NCI-H748 (cell line): Measurements from ENCODE around the gene TMTC3.

Experiments
- DNase-seq: peaks from one replicate; lab custom pipeline; 2025; ENCODE audit not compliant: unreplicated experiment; lab: John Stamatoyannopoulos, UW

TMTC3 gene

DNA sequence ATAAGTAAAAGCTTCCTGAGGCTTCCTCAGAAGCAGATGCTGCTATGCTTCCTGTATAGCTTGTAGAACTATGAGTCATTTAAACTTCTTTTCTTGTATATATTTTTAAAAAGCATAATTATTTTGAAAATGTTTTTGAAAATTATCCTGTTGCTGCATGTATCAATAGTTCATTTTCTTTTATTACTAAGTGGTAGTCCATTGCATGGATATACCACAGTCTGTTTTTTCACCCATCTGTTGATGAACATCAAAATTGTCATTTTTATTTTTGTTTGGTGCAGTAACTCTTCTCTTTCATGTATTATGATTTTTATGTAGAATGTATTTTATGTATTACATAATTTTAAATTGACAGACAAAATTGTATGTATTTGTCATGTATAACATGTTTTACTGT lies 81.4 kb downstream of the TMTC3 start:
- DNase-seq = no peak

GRCh38 chr12:88225776-88226175 lies 83.7 kb downstream of the TMTC3 start:
- no peak for DNase-seq

DNA sequence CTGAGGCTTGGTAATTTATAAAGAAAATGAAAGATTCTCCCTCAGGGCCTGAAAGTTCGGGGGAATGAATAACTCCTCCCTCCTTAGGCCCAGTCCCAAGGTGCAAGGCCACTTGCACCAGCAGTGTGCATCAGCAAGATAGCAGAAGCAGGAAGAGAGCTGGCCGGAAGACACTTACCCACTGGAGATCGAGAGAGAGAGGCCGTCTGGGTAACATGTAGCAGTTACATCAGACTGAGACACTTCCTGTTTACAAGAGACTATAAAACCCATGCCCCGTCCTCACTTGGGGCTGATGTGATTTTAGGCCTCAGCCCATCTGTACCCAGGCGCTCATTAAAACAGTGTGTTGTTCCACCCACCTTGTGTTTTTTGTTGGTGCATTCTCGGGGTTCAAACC lies 85.2 kb downstream of the TMTC3 start:
- DNase-seq = no peak

GRCh38 chr12:88227871-88228270 lies 85.8 kb downstream of the TMTC3 start:
- DNase-seq = no peak

- DNase-seq = no peak
These were observed 86.6 kb downstream of the TMTC3 start for GRCh38 chr12:88228720-88229119.

DNA sequence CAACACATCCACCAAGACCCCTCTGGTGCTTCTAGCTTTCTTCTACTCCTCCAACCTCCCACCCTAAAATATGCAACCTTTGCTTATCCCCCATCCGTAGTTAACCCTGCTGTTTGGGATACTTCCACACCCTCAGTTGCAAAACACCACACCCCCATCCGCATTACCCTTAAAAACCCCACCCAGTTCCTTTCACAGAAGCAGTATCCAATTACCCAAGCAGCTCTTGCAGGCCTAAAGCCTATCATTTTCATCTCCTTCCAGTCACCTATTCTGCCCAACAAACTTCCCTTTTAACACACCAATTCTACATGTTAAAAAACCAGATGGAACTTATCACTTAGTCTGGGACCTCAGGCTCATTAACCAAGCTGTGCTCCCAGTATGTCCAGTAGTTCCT lies 88.2 kb downstream of the TMTC3 start:
- no peak for DNase-seq

DNA sequence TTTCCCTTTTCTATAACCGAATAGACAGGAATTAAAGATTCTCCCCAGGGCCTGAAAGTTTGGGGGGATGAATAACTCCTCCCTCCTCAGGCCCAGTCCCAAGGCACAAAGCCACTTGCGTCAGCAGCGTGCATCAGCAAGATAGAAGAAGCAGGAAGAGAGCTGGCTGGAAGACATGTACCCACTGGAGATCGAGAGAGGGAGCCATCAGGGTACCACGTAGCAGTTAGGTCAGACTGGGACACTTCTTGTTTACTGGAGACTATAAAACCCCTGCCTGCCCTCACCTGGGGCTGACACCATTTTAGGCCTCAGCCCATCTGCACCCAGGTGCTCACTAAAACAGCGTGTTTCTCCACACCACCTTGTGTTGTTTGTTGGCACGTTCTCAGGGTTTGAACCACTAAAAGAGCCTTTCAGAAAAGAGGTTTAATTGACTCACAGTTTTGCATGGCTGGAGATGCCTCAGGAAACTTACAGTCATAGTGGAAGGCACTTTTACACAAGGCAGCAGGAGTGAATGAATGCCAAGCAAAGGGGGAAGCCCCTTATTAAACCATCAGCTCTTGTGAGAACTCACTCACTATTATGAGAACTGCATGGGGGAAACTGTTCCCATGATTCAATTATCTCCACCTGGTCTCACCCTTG lies 93.2 kb downstream of the TMTC3 start:
- no peak for DNase-seq

DNA sequence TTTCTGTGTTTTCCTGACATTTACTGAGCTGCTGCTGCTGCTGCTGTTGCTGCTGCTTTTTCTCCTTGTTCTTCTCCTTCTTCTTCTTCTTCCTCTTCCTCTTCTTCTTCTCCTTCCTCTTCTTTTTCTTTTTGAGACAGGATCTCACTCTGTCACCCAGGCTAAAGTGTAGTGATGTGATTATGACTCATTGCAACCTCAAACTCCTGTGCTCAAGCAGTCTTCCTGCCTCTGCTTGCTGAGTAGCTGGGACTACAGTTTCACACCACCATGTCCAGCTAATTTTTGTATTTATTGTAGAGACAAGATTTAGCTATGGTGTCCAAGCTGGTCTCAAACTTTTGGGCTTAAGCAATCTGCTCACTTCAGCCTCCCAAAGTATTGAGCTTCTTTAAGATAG lies 95.8 kb downstream of the TMTC3 start:
- DNase-seq = no peak

- no peak for DNase-seq
These were observed 96.3 kb downstream of the TMTC3 start for GRCh38 chr12:88238406-88238805.

- no peak for DNase-seq
These were observed 99.9 kb downstream of the TMTC3 start for GRCh38 chr12:88241862-88242570.

- DNase-seq = no peak
These were observed 100.4 kb downstream of the TMTC3 start for GRCh38 chr12:88242571-88242925.

GRCh38 chr12:88242939-88243338 lies 100.8 kb downstream of the TMTC3 start:
- no peak for DNase-seq

GRCh38 chr12:88243982-88244381 lies 101.9 kb downstream of the TMTC3 start:
- no peak for DNase-seq

GRCh38 chr12:88245905-88246304 lies 103.8 kb downstream of the TMTC3 start:
- no peak for DNase-seq

DNA sequence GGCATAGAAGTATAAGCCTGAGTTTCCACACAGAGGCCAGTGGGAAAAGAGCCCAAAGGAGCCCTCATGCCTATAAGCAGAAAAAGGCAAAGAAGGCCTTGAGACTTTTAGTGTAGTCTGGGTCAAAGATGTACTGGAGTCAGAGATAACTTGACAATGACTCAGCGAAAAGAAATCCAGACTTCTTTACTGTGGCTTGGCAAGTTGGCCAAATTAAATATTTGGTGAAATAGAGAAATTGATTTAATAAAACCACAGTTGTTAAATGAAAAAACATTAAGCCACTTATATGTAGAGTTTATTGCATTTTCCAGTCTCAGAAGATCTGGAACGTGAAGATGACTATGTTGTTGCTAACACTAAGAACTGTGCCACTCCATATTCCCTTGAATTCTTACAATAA lies 105.1 kb downstream of the TMTC3 start:
- DNase-seq = no peak

DNA sequence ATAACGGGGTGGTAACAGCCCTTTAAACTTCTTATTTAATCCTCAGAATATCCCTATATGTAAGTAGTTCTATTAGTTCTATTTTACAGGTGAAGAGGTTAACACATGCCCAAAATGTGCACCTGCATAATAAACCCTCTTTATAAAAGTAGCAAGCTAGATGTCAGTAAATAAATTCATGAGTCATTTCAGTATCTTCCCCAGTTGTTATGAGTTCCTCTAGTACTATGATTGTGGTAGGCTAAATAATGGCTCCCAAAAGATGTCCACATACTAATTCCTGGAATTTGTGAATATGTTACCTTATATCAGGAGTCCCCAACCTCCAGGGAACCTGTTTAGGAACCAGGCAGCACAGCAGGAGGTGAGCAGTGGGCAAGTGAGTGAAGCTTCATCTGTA lies 106.5 kb downstream of the TMTC3 start:
- DNase-seq = no peak
